Measurements from ENCODE around the gene CFAP91. TPM values are rescaled to one million over a fixed set of nuclear protein-coding genes. Genes with fewer than 3 reads are reported as not detected.

The CFAP91 gene
- total RNA-seq, 1 experiment from 2014 or later: not detected

DNA sequence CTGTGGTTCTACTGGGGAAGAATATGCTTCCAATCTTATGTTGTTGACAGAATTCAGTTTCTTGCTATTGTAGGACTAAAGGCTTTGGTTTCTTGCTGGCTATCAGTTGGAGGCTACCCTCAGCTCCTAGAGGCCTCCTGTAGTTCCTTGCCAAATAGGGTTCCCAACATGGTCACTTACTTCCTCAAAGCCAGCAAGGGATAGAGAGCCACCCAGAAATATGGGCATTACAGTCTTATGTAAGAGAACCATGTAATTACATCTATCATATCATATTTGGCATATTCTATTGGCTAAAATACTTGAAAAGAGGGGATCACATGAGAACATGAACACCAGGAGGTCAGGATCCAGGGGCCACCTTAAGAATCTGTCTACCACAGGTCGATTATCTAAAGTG, 19.4 kb upstream of the CFAP91 start:
- intact Hi-C loops (cut with micrococcal nuclease): loop anchor here (5.0 kb wide), 1 partner anchor 499 kb away; no protein-coding TSS in a partner anchor

DNA sequence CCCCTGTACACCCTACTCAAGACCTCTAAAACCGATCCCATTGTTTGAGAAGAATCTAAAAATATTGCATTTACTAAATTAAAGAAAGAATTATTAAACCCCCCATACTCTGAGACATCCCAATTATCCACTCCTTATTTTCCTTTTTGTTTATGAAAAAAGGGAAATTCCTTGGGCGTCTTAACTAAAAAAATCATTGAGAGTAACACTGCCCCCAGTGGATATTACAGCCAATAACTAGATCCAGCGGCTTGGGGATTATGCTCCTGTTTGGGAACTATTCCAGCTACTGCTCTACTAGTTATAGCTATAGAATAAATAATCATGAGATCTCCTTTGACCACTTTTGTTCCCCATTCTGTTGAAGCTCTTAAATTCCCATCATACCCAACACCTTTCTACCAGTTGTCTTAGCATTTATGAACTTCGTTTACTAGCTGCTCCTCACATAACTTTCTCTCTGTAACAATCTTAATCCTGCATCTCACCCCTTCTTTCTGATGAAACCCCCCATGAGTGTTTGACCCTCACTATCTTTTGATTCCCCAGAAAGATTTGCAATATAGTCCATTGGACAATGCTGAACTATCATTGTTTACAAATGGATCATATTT, 12.7 kb upstream of the CFAP91 start:
- DNase-seq (ENCODE audit: unreplicated experiment): peak; percentile 48
- Mint-ChIP-seq H3K9me3 (ENCODE audit: unreplicated experiment) (no peaks in the 10 kb centered on the region), H3K27ac (ENCODE audit: low read depth, unreplicated experiment) (no peak overlapping the region), H3K4me1 (ENCODE audit: insufficient read depth, unreplicated experiment) (no peaks in the 10 kb centered on the region), H3K4me3 (ENCODE audit: unreplicated experiment) (no peak overlapping the region), H3K36me3 (ENCODE audit: insufficient read depth, unreplicated experiment) (no peaks in the 10 kb centered on the region), H3K27me3 (ENCODE audit: insufficient read depth, unreplicated experiment) (no peaks in the 10 kb centered on the region)
- BruUV-seq (replicated peaks): no TSS peak
- TF ChIP-seq, protein P1, sequence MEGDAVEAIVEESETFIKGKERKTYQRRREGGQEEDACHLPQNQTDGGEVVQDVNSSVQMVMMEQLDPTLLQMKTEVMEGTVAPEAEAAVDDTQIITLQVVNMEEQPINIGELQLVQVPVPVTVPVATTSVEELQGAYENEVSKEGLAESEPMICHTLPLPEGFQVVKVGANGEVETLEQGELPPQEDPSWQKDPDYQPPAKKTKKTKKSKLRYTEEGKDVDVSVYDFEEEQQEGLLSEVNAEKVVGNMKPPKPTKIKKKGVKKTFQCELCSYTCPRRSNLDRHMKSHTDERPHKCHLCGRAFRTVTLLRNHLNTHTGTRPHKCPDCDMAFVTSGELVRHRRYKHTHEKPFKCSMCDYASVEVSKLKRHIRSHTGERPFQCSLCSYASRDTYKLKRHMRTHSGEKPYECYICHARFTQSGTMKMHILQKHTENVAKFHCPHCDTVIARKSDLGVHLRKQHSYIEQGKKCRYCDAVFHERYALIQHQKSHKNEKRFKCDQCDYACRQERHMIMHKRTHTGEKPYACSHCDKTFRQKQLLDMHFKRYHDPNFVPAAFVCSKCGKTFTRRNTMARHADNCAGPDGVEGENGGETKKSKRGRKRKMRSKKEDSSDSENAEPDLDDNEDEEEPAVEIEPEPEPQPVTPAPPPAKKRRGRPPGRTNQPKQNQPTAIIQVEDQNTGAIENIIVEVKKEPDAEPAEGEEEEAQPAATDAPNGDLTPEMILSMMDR (IDR thresholded peaks at IDR 0.05; ENCODE audit: unreplicated experiment): peak; percentile 33
- intact Hi-C loops (cut with micrococcal nuclease): no loop called here
- ChIA-PET CTCF (interaction anchor here (0.6 to 3.0 kb wide), 24 partner anchors 9 to 1476 kb away, joined by 3 to 36 read pairs (median 3); partner anchors contain the start of gene TMEM39A), POLR2A (no interaction called here)

More for the DNA sequence above, 19.4 kb upstream of the CFAP91 start:
- ChIA-PET POLR2A (interaction anchor here (0.9 to 1.2 kb wide), 2 partner anchors 186 to 383 kb away, joined by 3 read pairs; partner anchors contain the start of gene TIMMDC1), CTCF (interaction anchor here (0.6 to 1.4 kb wide), 6 partner anchors 11 to 443 kb away, joined by 3 to 5 read pairs (median 3); partner anchors contain the start of gene B4GALT4)
- DNase-seq (ENCODE audit: unreplicated experiment): no peak
- no peaks in the 10 kb centered on the region for H3K27me3 Mint-ChIP-seq (ENCODE audit: insufficient read depth, unreplicated experiment)
- no peak overlapping the region for H3K27ac Mint-ChIP-seq (ENCODE audit: low read depth, unreplicated experiment)
- H3K9me3 Mint-ChIP-seq (ENCODE audit: unreplicated experiment): no peaks in the 10 kb centered on the region
- H3K4me1 Mint-ChIP-seq (ENCODE audit: insufficient read depth, unreplicated experiment): no peaks in the 10 kb centered on the region
- BruUV-seq (replicated peaks): no TSS peak
- TF ChIP-seq, protein P1 (IDR thresholded peaks at IDR 0.05; ENCODE audit: unreplicated experiment): no peak
- no peak overlapping the region for H3K4me3 Mint-ChIP-seq (ENCODE audit: unreplicated experiment)
- no peaks in the 10 kb centered on the region for H3K36me3 Mint-ChIP-seq (ENCODE audit: insufficient read depth, unreplicated experiment)

DNA sequence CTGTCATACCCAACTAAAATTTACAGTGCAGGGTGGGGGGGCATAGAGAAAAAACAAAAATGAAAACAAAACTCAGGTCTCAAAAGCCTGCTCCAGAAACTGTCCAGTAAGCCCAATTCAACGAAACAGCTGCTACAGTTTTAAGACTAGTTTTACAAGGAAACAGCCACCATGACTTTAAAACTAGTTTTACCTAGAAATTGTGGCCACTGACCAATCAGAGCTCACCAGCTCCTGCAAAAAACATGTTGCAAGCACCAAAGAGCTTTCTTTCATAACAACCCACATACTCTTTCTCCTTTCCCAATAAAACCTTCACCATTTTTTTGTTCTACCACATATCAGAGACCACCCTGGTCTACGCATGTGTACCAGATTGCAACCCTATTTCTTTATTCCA, 7.3 kb upstream of the CFAP91 start:
- Mint-ChIP-seq H3K9me3 (ENCODE audit: unreplicated experiment) (no peaks in the 10 kb centered on the region), H3K27me3 (ENCODE audit: insufficient read depth, unreplicated experiment) (no peaks in the 10 kb centered on the region), H3K4me1 (ENCODE audit: insufficient read depth, unreplicated experiment) (no peaks in the 10 kb centered on the region), H3K36me3 (ENCODE audit: insufficient read depth, unreplicated experiment) (no peaks in the 10 kb centered on the region), H3K27ac (ENCODE audit: low read depth, unreplicated experiment) (no peak overlapping the region), H3K4me3 (ENCODE audit: unreplicated experiment) (no peak overlapping the region)
- ChIA-PET CTCF (interaction anchor here (0.5 to 2.4 kb wide), 6 partner anchors 13 to 812 kb away, joined by 3 to 9 read pairs (median 4); no protein-coding TSS in a partner anchor), POLR2A (no interaction called here)
- TF ChIP-seq, protein P1 (IDR thresholded peaks at IDR 0.05; ENCODE audit: unreplicated experiment): no peak
- DNase-seq (ENCODE audit: unreplicated experiment): peak; percentile 13
- no TSS peak for BruUV-seq (replicated peaks)
- intact Hi-C loops (cut with micrococcal nuclease): no loop called here

DNA sequence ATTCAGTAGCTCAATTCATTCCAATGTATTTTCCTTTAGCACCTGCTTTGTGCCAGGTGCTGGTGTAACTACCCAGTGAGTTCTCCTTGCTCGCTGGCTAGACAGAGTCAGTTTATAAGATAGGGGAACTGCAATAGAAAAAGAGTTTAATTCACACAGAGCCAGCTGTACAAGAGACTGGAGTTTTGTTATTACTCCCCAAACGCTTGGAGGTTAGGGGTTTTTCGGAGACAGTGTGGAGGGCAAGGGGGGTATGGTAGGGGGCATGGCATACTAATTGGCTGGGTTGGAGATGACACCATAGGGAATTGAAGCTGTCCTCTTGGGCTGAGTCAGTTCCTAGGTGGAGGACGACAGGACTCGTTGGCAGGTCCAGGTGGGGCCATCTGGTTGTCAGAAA, 5.4 kb upstream of the CFAP91 start:
- no TSS peak for BruUV-seq (replicated peaks)
- H3K27ac Mint-ChIP-seq (ENCODE audit: low read depth, unreplicated experiment): no peak overlapping the region
- CTCF ChIA-PET: interaction anchor here (0.6 to 1.1 kb wide), 3 partner anchors 72 to 813 kb away, joined by 3 read pairs; no protein-coding TSS in a partner anchor
- H3K9me3 Mint-ChIP-seq (ENCODE audit: unreplicated experiment): no peaks in the 10 kb centered on the region
- POLR2A ChIA-PET: no interaction called here
- H3K27me3 Mint-ChIP-seq (ENCODE audit: insufficient read depth, unreplicated experiment): no peaks in the 10 kb centered on the region
- TF ChIP-seq, protein P1 (IDR thresholded peaks at IDR 0.05; ENCODE audit: unreplicated experiment): no peak
- intact Hi-C loops (cut with micrococcal nuclease): no loop called here
- H3K4me3 Mint-ChIP-seq (ENCODE audit: unreplicated experiment): no peak overlapping the region
- no peaks in the 10 kb centered on the region for H3K4me1 Mint-ChIP-seq (ENCODE audit: insufficient read depth, unreplicated experiment)
- no peak for DNase-seq (ENCODE audit: unreplicated experiment)
- H3K36me3 Mint-ChIP-seq (ENCODE audit: insufficient read depth, unreplicated experiment): no peaks in the 10 kb centered on the region
